ENCODE results near the gene DRD5. TPM values are rescaled to one million over a fixed set of nuclear protein-coding genes. Genes with fewer than 3 reads are reported as not detected.

DRD5 gene
- total and polyA plus RNA-seq, 2 donors (not counting 1 experiment from before 2014, with no cell fraction given): not detected

GRCh38 chr4:9771034-9771433, 10.4 kb upstream of the DRD5 start:
- intact Hi-C loops (cut with micrococcal nuclease): no loop called here
- CTCF ChIA-PET: no interaction called here

DNA sequence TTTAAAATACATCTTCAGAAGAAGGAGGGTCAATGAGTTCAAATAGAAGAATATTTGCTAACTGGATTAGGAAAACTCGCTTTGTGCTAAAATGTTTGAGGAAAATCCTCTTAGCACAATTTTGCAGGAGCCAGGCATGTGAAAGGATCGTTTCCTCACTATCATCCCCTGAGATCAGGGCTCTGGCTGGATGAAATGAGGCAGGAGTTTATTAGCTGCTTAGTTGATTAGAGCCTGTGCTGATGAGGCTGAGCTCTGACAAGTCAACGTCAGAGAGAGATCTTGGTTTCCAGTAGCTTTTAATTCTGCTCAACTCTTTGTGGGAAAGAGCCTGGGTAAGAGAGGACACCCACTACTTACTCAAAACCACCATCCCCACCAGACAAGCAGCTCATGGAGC, 8.0 kb upstream of the DRD5 start:
- DNase-seq (no peak), ATAC-seq (ENCODE audit: low read depth) (no peak)
- POLR2A ChIA-PET: no interaction called here
- Histone ChIP-seq H2AFZ (ENCODE audit: insufficient read depth, low read depth, low read length, poor library complexity, severe bottlenecking) (no peak overlapping the region), H3K4me2 (replicated peaks; ENCODE audit: low read depth, low read length, poor library complexity, severe bottlenecking) (no peak overlapping the region), H3K36me3 (replicated peaks in 1 of 2; ENCODE audit: control extremely low read depth in 1 of 2, control insufficient read depth in 1 of 2, extremely low read depth in 1 of 2, insufficient read depth in 2 of 2, low read length in 1 of 2) (no peaks in the 10 kb centered on the region), H3K4me3 (ENCODE audit: control extremely low read depth in 1 of 5, extremely low read depth in 1 of 5, insufficient read depth in 1 of 5, low read depth in 2 of 5, low read length in 4 of 5) (no peak overlapping the region), H4K20me1 (ENCODE audit: control insufficient read depth, insufficient read depth, low read length, poor library complexity, severe bottlenecking) (no peaks in the 10 kb centered on the region), H3K27me3 (replicated peaks in 1 of 4; ENCODE audit: control extremely low read depth in 1 of 4, control insufficient read depth in 3 of 4, insufficient read depth in 4 of 4, low read length in 3 of 4) (no peaks in the 10 kb centered on the region), H3K9ac (ENCODE audit: low read length) (no peak overlapping the region), H3K79me2 (ENCODE audit: control insufficient read depth, insufficient read depth, low read length) (no peaks in the 10 kb centered on the region), H3K9me3 (ENCODE audit: control extremely low read depth in 1 of 3, control insufficient read depth in 2 of 3, insufficient read depth in 1 of 3, low read length in 2 of 3) (no peaks in the 10 kb centered on the region), H3K4me1 (ENCODE audit: control insufficient read depth in 2 of 2, insufficient read depth in 2 of 2, low read length in 2 of 2) (no peaks in the 10 kb centered on the region), H3K27ac (ENCODE audit: low read length in 2 of 2) (no peak overlapping the region)
- H3K4me1 Mint-ChIP-seq: no peaks in the 10 kb centered on the region
- CTCF ChIA-PET: no interaction called here
- no peaks in the 10 kb centered on the region for H3K9me3 Mint-ChIP-seq (ENCODE audit: insufficient read depth)
- TF ChIP-seq, protein P1, sequence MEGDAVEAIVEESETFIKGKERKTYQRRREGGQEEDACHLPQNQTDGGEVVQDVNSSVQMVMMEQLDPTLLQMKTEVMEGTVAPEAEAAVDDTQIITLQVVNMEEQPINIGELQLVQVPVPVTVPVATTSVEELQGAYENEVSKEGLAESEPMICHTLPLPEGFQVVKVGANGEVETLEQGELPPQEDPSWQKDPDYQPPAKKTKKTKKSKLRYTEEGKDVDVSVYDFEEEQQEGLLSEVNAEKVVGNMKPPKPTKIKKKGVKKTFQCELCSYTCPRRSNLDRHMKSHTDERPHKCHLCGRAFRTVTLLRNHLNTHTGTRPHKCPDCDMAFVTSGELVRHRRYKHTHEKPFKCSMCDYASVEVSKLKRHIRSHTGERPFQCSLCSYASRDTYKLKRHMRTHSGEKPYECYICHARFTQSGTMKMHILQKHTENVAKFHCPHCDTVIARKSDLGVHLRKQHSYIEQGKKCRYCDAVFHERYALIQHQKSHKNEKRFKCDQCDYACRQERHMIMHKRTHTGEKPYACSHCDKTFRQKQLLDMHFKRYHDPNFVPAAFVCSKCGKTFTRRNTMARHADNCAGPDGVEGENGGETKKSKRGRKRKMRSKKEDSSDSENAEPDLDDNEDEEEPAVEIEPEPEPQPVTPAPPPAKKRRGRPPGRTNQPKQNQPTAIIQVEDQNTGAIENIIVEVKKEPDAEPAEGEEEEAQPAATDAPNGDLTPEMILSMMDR (IDR thresholded peaks at IDR 0.05): no peak
- WGBS (ENCODE audit: insufficient coverage): no CpG with 5 or more reads among the region's 3 CpGs
- intact Hi-C loops (cut with micrococcal nuclease): no loop called here
- no peak overlapping the region for H3K4me3 Mint-ChIP-seq
- H3K27ac Mint-ChIP-seq: no peak overlapping the region
- peaks cover 24% of the 10 kb centered on the region for H3K27me3 Mint-ChIP-seq

More at GRCh38 chr4:9771034-9771433, 10.4 kb upstream of the DRD5 start:
- Histone ChIP-seq H3K4me2 (replicated peaks; ENCODE audit: low read depth, low read length, poor library complexity, severe bottlenecking) (no peak overlapping the region), H3K27me3 (replicated peaks in 1 of 4; ENCODE audit: control extremely low read depth in 1 of 4, control insufficient read depth in 3 of 4, insufficient read depth in 4 of 4, low read length in 3 of 4) (no peaks in the 10 kb centered on the region), H3K36me3 (replicated peaks in 1 of 2; ENCODE audit: control extremely low read depth in 1 of 2, control insufficient read depth in 1 of 2, extremely low read depth in 1 of 2, insufficient read depth in 2 of 2, low read length in 1 of 2) (no peaks in the 10 kb centered on the region), H3K9me3 (ENCODE audit: control extremely low read depth in 1 of 3, control insufficient read depth in 2 of 3, insufficient read depth in 1 of 3, low read length in 2 of 3) (no peaks in the 10 kb centered on the region), H3K27ac (ENCODE audit: low read length in 2 of 2) (no peak overlapping the region), H3K79me2 (ENCODE audit: control insufficient read depth, insufficient read depth, low read length) (no peaks in the 10 kb centered on the region), H3K4me3 (ENCODE audit: control extremely low read depth in 1 of 5, extremely low read depth in 1 of 5, insufficient read depth in 1 of 5, low read depth in 2 of 5, low read length in 4 of 5) (no peak overlapping the region), H3K4me1 (ENCODE audit: control insufficient read depth in 2 of 2, insufficient read depth in 2 of 2, low read length in 2 of 2) (no peaks in the 10 kb centered on the region), H2AFZ (ENCODE audit: insufficient read depth, low read depth, low read length, poor library complexity, severe bottlenecking) (no peak overlapping the region), H4K20me1 (ENCODE audit: control insufficient read depth, insufficient read depth, low read length, poor library complexity, severe bottlenecking) (no peaks in the 10 kb centered on the region), H3K9ac (ENCODE audit: low read length) (no peak overlapping the region)
- Mint-ChIP-seq H3K9me3 (ENCODE audit: insufficient read depth) (no peaks in the 10 kb centered on the region), H3K27me3 (peaks cover 23% of the 10 kb centered on the region), H3K27ac (no peak overlapping the region), H3K4me3 (no peak overlapping the region), H3K4me1 (no peaks in the 10 kb centered on the region)
- DNase-seq: no peak
- POLR2A ChIA-PET: no interaction called here
- TF ChIP-seq EZH2 (IDR thresholded peaks at IDR 0.05; ENCODE audit: borderline replicate concordance, insufficient read depth, low read depth, low read length, poor library complexity, severe bottlenecking): no peak
- TF ChIP-seq, protein P1 (IDR thresholded peaks at IDR 0.05): no peak
- WGBS (ENCODE audit: insufficient coverage): no CpG with 5 or more reads among the region's 1 CpG
- ATAC-seq (ENCODE audit: low read depth): no peak

All from B cell (primary cell).